ENCODE measurements around the gene HAX1. TPM values are rescaled to one million over a fixed set of nuclear protein-coding genes. Genes with fewer than 3 reads are reported as not detected.

HAX1 gene
- polyA plus RNA-seq, 1 of the 3 experiments (the other 2 are of a cell fraction), result 74.1 TPM

DNA sequence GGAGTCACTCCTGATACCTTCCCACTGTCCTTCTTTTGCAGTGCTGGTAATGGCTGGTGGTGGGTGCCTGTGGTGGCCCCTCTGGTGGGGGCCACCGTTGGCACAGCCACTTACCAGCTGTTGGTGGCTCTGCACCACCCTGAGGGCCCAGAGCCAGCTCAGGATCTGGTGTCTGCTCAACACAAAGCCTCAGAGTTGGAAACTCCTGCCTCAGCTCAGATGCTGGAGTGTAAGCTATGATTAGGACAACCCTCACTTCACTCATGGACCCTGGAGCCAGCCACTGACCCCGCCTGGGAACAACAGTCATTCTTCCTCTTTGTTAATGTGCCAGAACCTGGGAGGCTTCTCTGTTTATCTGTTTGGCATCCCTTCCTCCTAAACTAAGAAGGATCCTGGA, 51.8 kb downstream of the HAX1 start:
- peaks cover 11% of the 10 kb centered on the region for H3F3A ChIP-seq (replicated peaks; ENCODE audit: insufficient read depth)
- H3K27ac ChIP-seq (ENCODE audit: low read depth in 2 of 2, low read length in 1 of 2), result peak overlapping the region in 1 of 2 experiments; percentile 91; a peak in 2 of 4 replicates
- POLR2A ChIA-PET, result no interaction called here
- no peak for DNase-seq
- 0 out of 2 replicates have a peak overlapping the region, but pooled peaks have one; percentile 91 for H3K9ac ChIP-seq
- H3K79me2 ChIP-seq (ENCODE audit: insufficient read depth), result peaks cover 35% of the 10 kb centered on the region
- no peaks in the 10 kb centered on the region; the same call in 1 of the 2 replicates for H3K27me3 ChIP-seq (ENCODE audit: insufficient read depth)
- H3K4me3 ChIP-seq (ENCODE audit: low read depth in 2 of 2, low read length in 1 of 2), result peak overlapping the region; percentile 78 to 84; a peak in 3 of 4 replicates
- 100% methylated on average over 1 of the region's 2 CpGs for WGBS (ENCODE audit: low lambda C conversion rate)
- H3K9me2 ChIP-seq, result no peaks in the 10 kb centered on the region
- TF ChIP-seq IRF3 (IDR thresholded peaks at IDR 0.05; ENCODE audit: low read depth, low read length) (no peak), CHD2 (IDR thresholded peaks at IDR 0.05; ENCODE audit: low read length, partially characterized antibody) (no peak), MXI1 (IDR thresholded peaks at IDR 0.05; ENCODE audit: low read depth, low read length) (no peak), YY1 (IDR thresholded peaks at IDR 0.05; ENCODE audit: low read depth) (no peak), SMC3 (IDR thresholded peaks at IDR 0.05; ENCODE audit: low read depth, low read length) (no peak), NRF1 (IDR thresholded peaks at IDR 0.05; ENCODE audit: low read depth, low read length) (no peak), FOSL2 (IDR thresholded peaks at IDR 0.05; ENCODE audit: borderline replicate concordance, low read depth) (no peak), SIN3A (IDR thresholded peaks at IDR 0.05; ENCODE audit: borderline replicate concordance, low read depth, low read length) (no peak)
- H3K4me2 ChIP-seq, result peak overlapping the region; percentile 94
- H3K4me1 ChIP-seq (ENCODE audit: control insufficient read depth in 1 of 2, insufficient read depth in 2 of 2, low read depth in 1 of 2, low read length in 1 of 2), result peaks cover 21 to 38% of the 10 kb centered on the region in 2 experiments; a peak in 3 of 4 replicates
- peaks cover 6% of the 10 kb centered on the region for H4K20me1 ChIP-seq (ENCODE audit: insufficient read depth)
- peak overlapping the region; percentile 89 for H2AFZ ChIP-seq (ENCODE audit: low read depth)
- CTCF ChIA-PET, result interaction anchor here (0.5 to 6.3 kb wide), 17 partner anchors 8 to 502 kb away, joined by 3 to 99 read pairs (median 7); partner anchors contain the start of genes HAX1 and IL6R
- H3K36me3 ChIP-seq (replicated peaks in 1 of 2; ENCODE audit: control insufficient read depth in 1 of 2, insufficient read depth in 2 of 2, low read length in 1 of 2), result no peaks in the 10 kb centered on the region
- H3K9me3 ChIP-seq, result no peaks in the 10 kb centered on the region

GRCh38 chr1:154324669-154325582, 52.5 kb downstream of the HAX1 start, which contains the start of gene ATP8B2:
TSS of gene ATP8B2 (plus strand) at chr1:154325525. CDS start at chr1:154328142, 2,617 bp downstream.
- peak within 1 kb of the TSS; percentile 94 for H3K4me2 ChIP-seq
- H3F3A ChIP-seq (replicated peaks; ENCODE audit: insufficient read depth), result peaks cover 11% of the 10 kb centered on the region
- DNase-seq, result peak; percentile 92
- H3K27me3 ChIP-seq (ENCODE audit: insufficient read depth), result no peaks in the 10 kb centered on the region; the same call in 1 of the 2 replicates
- peak within 1 kb of the TSS; percentile 78 to 84 for H3K4me3 ChIP-seq (ENCODE audit: low read depth in 2 of 2, low read length in 1 of 2)
- H3K9ac ChIP-seq, result peak within 1 kb of the TSS; percentile 91
- peak within 1 kb of the TSS; percentile 89 for H2AFZ ChIP-seq (ENCODE audit: low read depth)
- H4K20me1 ChIP-seq (ENCODE audit: insufficient read depth), result peaks cover 12% of the 10 kb centered on the region
- POLR2A ChIA-PET, result no interaction called here
- H3K4me1 ChIP-seq (ENCODE audit: control insufficient read depth in 1 of 2, insufficient read depth in 2 of 2, low read depth in 1 of 2, low read length in 1 of 2), result peaks cover 21 to 43% of the 10 kb centered on the region in 2 experiments; a peak in 3 of 4 replicates
- WGBS (ENCODE audit: low lambda C conversion rate), result under 1% methylated on average over 45 of the region's 56 CpGs
- peaks cover 38% of the 10 kb centered on the region for H3K79me2 ChIP-seq (ENCODE audit: insufficient read depth)
- H3K27ac ChIP-seq (ENCODE audit: low read depth in 2 of 2, low read length in 1 of 2), result peak within 1 kb of the TSS; percentile 88 to 92
- no peaks in the 10 kb centered on the region for H3K9me3 ChIP-seq
- H3K9me2 ChIP-seq, result no peaks in the 10 kb centered on the region
- peaks cover 0 to 4% of the 10 kb centered on the region in 2 experiments for H3K36me3 ChIP-seq (replicated peaks in 1 of 2; ENCODE audit: control insufficient read depth in 1 of 2, insufficient read depth in 2 of 2, low read length in 1 of 2)
- CTCF ChIA-PET, result interaction anchor here (0.6 to 6.3 kb wide), 22 partner anchors 9 to 825 kb away, joined by 3 to 99 read pairs (median 8); partner anchors contain the start of genes HAX1 and IL6R
- TF ChIP-seq, protein P1, sequence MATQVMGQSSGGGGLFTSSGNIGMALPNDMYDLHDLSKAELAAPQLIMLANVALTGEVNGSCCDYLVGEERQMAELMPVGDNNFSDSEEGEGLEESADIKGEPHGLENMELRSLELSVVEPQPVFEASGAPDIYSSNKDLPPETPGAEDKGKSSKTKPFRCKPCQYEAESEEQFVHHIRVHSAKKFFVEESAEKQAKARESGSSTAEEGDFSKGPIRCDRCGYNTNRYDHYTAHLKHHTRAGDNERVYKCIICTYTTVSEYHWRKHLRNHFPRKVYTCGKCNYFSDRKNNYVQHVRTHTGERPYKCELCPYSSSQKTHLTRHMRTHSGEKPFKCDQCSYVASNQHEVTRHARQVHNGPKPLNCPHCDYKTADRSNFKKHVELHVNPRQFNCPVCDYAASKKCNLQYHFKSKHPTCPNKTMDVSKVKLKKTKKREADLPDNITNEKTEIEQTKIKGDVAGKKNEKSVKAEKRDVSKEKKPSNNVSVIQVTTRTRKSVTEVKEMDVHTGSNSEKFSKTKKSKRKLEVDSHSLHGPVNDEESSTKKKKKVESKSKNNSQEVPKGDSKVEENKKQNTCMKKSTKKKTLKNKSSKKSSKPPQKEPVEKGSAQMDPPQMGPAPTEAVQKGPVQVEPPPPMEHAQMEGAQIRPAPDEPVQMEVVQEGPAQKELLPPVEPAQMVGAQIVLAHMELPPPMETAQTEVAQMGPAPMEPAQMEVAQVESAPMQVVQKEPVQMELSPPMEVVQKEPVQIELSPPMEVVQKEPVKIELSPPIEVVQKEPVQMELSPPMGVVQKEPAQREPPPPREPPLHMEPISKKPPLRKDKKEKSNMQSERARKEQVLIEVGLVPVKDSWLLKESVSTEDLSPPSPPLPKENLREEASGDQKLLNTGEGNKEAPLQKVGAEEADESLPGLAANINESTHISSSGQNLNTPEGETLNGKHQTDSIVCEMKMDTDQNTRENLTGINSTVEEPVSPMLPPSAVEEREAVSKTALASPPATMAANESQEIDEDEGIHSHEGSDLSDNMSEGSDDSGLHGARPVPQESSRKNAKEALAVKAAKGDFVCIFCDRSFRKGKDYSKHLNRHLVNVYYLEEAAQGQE (IDR thresholded peaks at IDR 0.05; ENCODE audit: low read depth, low read length), result no peak
- TF ChIP-seq NFIC (IDR thresholded peaks at IDR 0.05; ENCODE audit: borderline replicate concordance), result no peak
- no peak for TF ChIP-seq RFX5 (IDR thresholded peaks at IDR 0.05; ENCODE audit: low read length)
- no peak for TF ChIP-seq ZBTB33 (IDR thresholded peaks at IDR 0.05; ENCODE audit: borderline replicate concordance, low read depth)
- peak; percentile 93 for TF ChIP-seq YY1 (IDR thresholded peaks at IDR 0.05; ENCODE audit: low read depth)
- TF ChIP-seq ELF1 (IDR thresholded peaks at IDR 0.05), result no peak
- TF ChIP-seq, protein P2, sequence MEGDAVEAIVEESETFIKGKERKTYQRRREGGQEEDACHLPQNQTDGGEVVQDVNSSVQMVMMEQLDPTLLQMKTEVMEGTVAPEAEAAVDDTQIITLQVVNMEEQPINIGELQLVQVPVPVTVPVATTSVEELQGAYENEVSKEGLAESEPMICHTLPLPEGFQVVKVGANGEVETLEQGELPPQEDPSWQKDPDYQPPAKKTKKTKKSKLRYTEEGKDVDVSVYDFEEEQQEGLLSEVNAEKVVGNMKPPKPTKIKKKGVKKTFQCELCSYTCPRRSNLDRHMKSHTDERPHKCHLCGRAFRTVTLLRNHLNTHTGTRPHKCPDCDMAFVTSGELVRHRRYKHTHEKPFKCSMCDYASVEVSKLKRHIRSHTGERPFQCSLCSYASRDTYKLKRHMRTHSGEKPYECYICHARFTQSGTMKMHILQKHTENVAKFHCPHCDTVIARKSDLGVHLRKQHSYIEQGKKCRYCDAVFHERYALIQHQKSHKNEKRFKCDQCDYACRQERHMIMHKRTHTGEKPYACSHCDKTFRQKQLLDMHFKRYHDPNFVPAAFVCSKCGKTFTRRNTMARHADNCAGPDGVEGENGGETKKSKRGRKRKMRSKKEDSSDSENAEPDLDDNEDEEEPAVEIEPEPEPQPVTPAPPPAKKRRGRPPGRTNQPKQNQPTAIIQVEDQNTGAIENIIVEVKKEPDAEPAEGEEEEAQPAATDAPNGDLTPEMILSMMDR (IDR thresholded peaks at IDR 0.05), result peak; percentile 96
- TF ChIP-seq EP300 (IDR thresholded peaks at IDR 0.05; ENCODE audit: borderline replicate concordance in 1 of 2, low read depth in 1 of 2, low read length in 1 of 2), result no peak
- no peak for TF ChIP-seq JUND (IDR thresholded peaks at IDR 0.05)

Data from SK-N-SH (cell line).